Thyroid gland (tissue), 4 donors: ENCODE measurements around the gene SAP30BP.

ENCODE experiments used
- POLR2A ChIP-seq, 2 donors: fragments of 450-650 bp; IDR thresholded peaks; one replicate each; pipeline ENCODE4 v1.6.1; 2017; ENCODE audit warnings: antibody characterized with exemption in 2 of 2, mild to moderate bottlenecking in 2 of 2, moderate library complexity in 1 of 2
- TF ChIP-seq, protein P1 (sequence below), 6 experiments: fragments of 200-600 bp in 3 of 6; fragments of 450-650 bp in 3 of 6; sonication (generic) in 3 of 6; IDR thresholded peaks; one replicate each; pipeline ENCODE4 v1.5.1; 2016 to 2019; ENCODE audit warnings: antibody characterized with exemption in 6 of 6, mild to moderate bottlenecking in 2 of 6, inconsistent platforms in 1 of 6, moderate library complexity in 1 of 6

GRCh38 chr17:75668489-75668888, 1.4 kb downstream of the SAP30BP start:
- TF ChIP-seq, protein P1, sequence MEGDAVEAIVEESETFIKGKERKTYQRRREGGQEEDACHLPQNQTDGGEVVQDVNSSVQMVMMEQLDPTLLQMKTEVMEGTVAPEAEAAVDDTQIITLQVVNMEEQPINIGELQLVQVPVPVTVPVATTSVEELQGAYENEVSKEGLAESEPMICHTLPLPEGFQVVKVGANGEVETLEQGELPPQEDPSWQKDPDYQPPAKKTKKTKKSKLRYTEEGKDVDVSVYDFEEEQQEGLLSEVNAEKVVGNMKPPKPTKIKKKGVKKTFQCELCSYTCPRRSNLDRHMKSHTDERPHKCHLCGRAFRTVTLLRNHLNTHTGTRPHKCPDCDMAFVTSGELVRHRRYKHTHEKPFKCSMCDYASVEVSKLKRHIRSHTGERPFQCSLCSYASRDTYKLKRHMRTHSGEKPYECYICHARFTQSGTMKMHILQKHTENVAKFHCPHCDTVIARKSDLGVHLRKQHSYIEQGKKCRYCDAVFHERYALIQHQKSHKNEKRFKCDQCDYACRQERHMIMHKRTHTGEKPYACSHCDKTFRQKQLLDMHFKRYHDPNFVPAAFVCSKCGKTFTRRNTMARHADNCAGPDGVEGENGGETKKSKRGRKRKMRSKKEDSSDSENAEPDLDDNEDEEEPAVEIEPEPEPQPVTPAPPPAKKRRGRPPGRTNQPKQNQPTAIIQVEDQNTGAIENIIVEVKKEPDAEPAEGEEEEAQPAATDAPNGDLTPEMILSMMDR (IDR thresholded peaks at IDR 0.05), result no peak
- TF ChIP-seq POLR2A (IDR thresholded peaks at IDR 0.05), result no peak
